ENCODE data around the gene CORO2B.

GRCh38 chr15:68681836-68682235, 103.0 kb downstream of the CORO2B start:
- TF ChIP-seq CTCF (IDR thresholded peaks at IDR 0.05) = no peak
- TF ChIP-seq POLR2A (IDR thresholded peaks at IDR 0.05) = no peak
